Measurements from ENCODE around the gene MPPED1. TPM values are rescaled to one million over a fixed set of nuclear protein-coding genes. Genes with fewer than 3 reads are reported as not detected.

The MPPED1 gene
- total and polyA plus RNA-seq, 2 of the 13 experiments (the other 11 are each of a cell fraction or from before 2014, with no cell fraction given), result 0.77 TPM; not detected in 1

- H3K36me3 ChIP-seq (replicated peaks in 1 of 2; ENCODE audit: control insufficient read depth in 1 of 2, insufficient read depth in 2 of 2, low read length in 2 of 2), result no peaks in the 10 kb centered on the region
- intact Hi-C loops (cut with micrococcal nuclease; ENCODE audit: unreplicated experiment) (no loop called here), in situ Hi-C loops (cut with HindIII; ENCODE audit: extremely low pct_ligation_motif_present, low pct_unique_long_range_greater_than_20kb) (no loop called here)
- no peak overlapping the region for H2AFZ ChIP-seq (ENCODE audit: low read length)
- H3K27ac ChIP-seq (ENCODE audit: extremely low read length, insufficient read depth, low read length), result no peak overlapping the region
- H3K9me3 ChIP-seq (ENCODE audit: low read length), result no peaks in the 10 kb centered on the region
- POLR2A ChIA-PET, result no interaction called here
- peaks cover 0 to 7% of the 10 kb centered on the region in 2 experiments; a peak in 2 of 5 replicates for H3K27me3 ChIP-seq (ENCODE audit: control insufficient read depth in 1 of 2, insufficient read depth in 2 of 2, low read length in 2 of 2)
- no peaks in the 10 kb centered on the region for H3K79me2 ChIP-seq (ENCODE audit: insufficient read depth, low read length)
- CTCF ChIA-PET (ENCODE audit: low intra/inter-chr PET ratio, low total read pairs), result no interaction called here
- H3K9ac ChIP-seq (ENCODE audit: insufficient read depth, low read depth, low read length), result no peak overlapping the region
- no peaks in the 10 kb centered on the region for H4K20me1 ChIP-seq (ENCODE audit: insufficient read depth, low read length)
- no peak overlapping the region for H3K4me3 ChIP-seq (replicated peaks in 1 of 3; ENCODE audit: insufficient read depth in 1 of 3, low read depth in 2 of 3, low read length in 3 of 3)
- no peak overlapping the region for H3K4me2 ChIP-seq (ENCODE audit: low read depth, low read length)
- DNase-seq (ENCODE audit: low spot score), result no peak
- no peak for TF ChIP-seq ZMYM4 (CRISPR knock-in tag; IDR thresholded peaks at IDR 0.05)
- no peak for TF ChIP-seq XBP1 (CRISPR knock-in tag; IDR thresholded peaks at IDR 0.05)
- no peak for TF ChIP-seq RBAK (CRISPR knock-in tag; IDR thresholded peaks at IDR 0.05)
- TF ChIP-seq ZNF382 (CRISPR knock-in tag; IDR thresholded peaks at IDR 0.05; ENCODE audit: borderline replicate concordance), result no peak
- TF ChIP-seq ZBTB46 (CRISPR knock-in tag; IDR thresholded peaks at IDR 0.05; ENCODE audit: borderline replicate concordance), result no peak
- TF ChIP-seq BCL6 (CRISPR knock-in tag; IDR thresholded peaks at IDR 0.05), result no peak
- FAIRE-seq, result no peak
- H3K4me1 ChIP-seq (ENCODE audit: insufficient read depth, low read length), result no peaks in the 10 kb centered on the region
- no TSS peak for BruUV-seq (replicated peaks)
- 0% methylated on average over 2 of the region's 2 CpGs for WGBS (ENCODE audit: low lambda C conversion rate)
- ATAC-seq, result no peak
Measured at GRCh38 chr22:43520632-43521039, 108.8 kb downstream of the MPPED1 start.

DNA sequence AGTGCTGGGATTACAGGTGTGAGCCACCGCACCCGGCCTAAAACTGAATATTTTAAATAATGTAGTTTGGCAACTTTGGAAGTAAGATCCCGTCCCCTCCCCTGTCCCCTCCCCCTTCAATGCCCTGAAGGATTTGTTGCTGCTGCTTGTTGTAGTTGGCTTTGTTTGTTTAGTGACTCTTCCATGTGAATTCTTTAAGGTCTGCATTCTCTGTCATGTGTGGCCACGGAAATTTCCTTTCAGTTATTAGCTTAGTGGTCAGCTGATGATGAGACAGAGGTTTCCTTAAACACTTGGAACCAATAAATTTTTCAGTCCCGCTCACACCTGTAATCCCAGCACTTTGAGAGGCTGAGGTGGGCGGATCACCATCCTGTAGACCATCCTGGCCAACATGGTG, 109.9 kb downstream of the MPPED1 start:
- H4K20me1 ChIP-seq (ENCODE audit: insufficient read depth, low read length), result no peaks in the 10 kb centered on the region
- ChIA-PET CTCF (ENCODE audit: low intra/inter-chr PET ratio, low total read pairs) (no interaction called here), POLR2A (no interaction called here)
- ATAC-seq, result no peak
- H3K9me3 ChIP-seq (ENCODE audit: low read length), result no peaks in the 10 kb centered on the region
- H3K4me1 ChIP-seq (ENCODE audit: insufficient read depth, low read length), result no peaks in the 10 kb centered on the region
- no peak overlapping the region for H3K4me2 ChIP-seq (ENCODE audit: low read depth, low read length)
- no peaks in the 10 kb centered on the region for H3K36me3 ChIP-seq (replicated peaks in 1 of 2; ENCODE audit: control insufficient read depth in 1 of 2, insufficient read depth in 2 of 2, low read length in 2 of 2)
- DNase-seq (ENCODE audit: low spot score), result no peak
- H3K27me3 ChIP-seq (ENCODE audit: control insufficient read depth in 1 of 2, insufficient read depth in 2 of 2, low read length in 2 of 2), result peaks cover 0 to 10% of the 10 kb centered on the region in 2 experiments; a peak in 2 of 5 replicates
- 26% methylated on average over 6 of the region's 6 CpGs for WGBS (ENCODE audit: low lambda C conversion rate)
- no TSS peak for BruUV-seq (replicated peaks)
- H3K27ac ChIP-seq (ENCODE audit: extremely low read length, insufficient read depth, low read length), result no peak overlapping the region
- no peak overlapping the region for H3K9ac ChIP-seq (ENCODE audit: insufficient read depth, low read depth, low read length)
- H3K4me3 ChIP-seq (replicated peaks in 1 of 3; ENCODE audit: insufficient read depth in 1 of 3, low read depth in 2 of 3, low read length in 3 of 3), result no peak overlapping the region
- no peak for FAIRE-seq
- in situ Hi-C loops (cut with HindIII; ENCODE audit: extremely low pct_ligation_motif_present, low pct_unique_long_range_greater_than_20kb), result no loop called here
- intact Hi-C loops (cut with micrococcal nuclease; ENCODE audit: unreplicated experiment), result no loop called here
- no peak overlapping the region for H2AFZ ChIP-seq (ENCODE audit: low read length)
- no peaks in the 10 kb centered on the region for H3K79me2 ChIP-seq (ENCODE audit: insufficient read depth, low read length)
- TF ChIP-seq ZNF724P (CRISPR knock-in tag; IDR thresholded peaks at IDR 0.05; ENCODE audit: borderline replicate concordance) (no peak), RBAK (CRISPR knock-in tag; IDR thresholded peaks at IDR 0.05) (no peak), CHCHD3 (CRISPR knock-in tag; IDR thresholded peaks at IDR 0.05) (no peak), RBM39 (IDR thresholded peaks at IDR 0.05; ENCODE audit: low read depth, low read length, poor library complexity, severe bottlenecking) (no peak), ZNF530 (CRISPR knock-in tag; IDR thresholded peaks at IDR 0.05; ENCODE audit: low read depth) (no peak), E2F1 (CRISPR knock-in tag; IDR thresholded peaks at IDR 0.05) (no peak), ZSCAN29 (CRISPR knock-in tag; conservative IDR thresholded peaks at IDR 0.05) (no peak), ZNF644 (CRISPR knock-in tag; IDR thresholded peaks at IDR 0.05; ENCODE audit: low read depth) (no peak), JUN (CRISPR knock-in tag; IDR thresholded peaks at IDR 0.05) (no peak), ZMYM3 (CRISPR knock-in tag; IDR thresholded peaks at IDR 0.05) (no peak), ZNF260 (CRISPR knock-in tag; IDR thresholded peaks at IDR 0.05; ENCODE audit: borderline replicate concordance, low read depth) (no peak)
- TF ChIP-seq, protein P1, sequence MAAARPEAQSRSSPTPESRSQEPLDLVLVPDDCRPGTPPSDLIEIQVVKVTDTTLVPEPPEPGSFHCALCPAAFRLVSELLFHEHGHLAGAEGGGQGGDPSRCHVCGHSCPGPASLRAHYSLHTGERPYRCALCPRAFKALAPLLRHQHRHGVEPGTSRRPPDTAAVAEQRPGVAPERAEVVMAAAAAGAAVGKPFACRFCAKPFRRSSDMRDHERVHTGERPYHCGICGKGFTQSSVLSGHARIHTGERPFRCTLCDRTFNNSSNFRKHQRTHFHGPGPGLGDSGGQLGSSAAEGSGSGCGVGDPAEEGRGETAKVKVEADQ (CRISPR knock-in tag; IDR thresholded peaks at IDR 0.05; ENCODE audit: borderline replicate concordance), result no peak
